AG09319 (cell line): Measurements from ENCODE around the gene LMO7.

Experiments
- DNase-seq: peaks from one replicate; pipeline ENCODE4 v3.0.0-alpha.2; 2010; ENCODE audit warnings: low read depth; ENCODE audit errors: extremely low read depth
- TF ChIP-seq, protein P1 (sequence below): IDR thresholded peaks from 2 replicates; pipeline ENCODE4 v1.5.1; 2011; ENCODE audit warnings: low read depth, mild to moderate bottlenecking, inconsistent platforms, low read length, moderate library complexity

LMO7 gene

DNA sequence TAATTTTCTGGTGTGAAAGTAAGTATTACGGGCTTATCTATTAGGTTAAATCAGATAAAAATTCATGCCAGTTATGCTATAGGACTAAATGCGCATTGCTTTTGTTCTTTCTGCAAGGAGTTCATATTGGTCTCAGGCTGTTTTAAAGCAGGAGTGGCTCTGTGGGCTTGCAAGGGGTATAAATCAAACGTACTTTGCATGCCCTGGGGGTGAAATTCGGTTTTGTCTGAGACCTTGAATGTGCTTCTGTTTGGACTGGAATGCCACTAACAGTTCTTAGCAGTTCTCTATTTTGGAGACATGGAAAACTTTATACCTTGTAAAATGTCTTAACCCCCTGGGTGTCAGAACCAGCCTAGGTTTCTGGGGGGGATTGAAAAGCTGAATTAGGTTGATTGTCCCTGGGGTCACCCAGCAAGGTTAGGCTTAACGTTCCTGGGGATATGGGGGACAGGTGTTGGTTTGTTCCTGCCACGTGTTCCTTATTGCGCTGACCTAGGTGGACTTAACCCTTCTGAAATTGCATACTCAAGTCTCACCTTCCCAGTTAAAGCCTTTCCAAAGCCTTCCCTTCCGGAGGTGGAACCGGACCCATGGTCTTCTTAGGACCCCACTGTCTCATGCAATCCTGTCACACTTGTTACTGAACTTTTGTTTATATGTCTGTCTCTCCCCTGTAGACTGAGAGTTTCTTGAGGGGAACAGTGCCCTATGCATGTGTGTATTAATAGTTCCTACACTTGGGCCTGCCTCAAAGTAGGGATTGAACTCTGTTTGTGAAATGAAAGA lies 182.2 kb downstream of the LMO7 start:
- DNase-seq = no peak
- TF ChIP-seq, protein P1, sequence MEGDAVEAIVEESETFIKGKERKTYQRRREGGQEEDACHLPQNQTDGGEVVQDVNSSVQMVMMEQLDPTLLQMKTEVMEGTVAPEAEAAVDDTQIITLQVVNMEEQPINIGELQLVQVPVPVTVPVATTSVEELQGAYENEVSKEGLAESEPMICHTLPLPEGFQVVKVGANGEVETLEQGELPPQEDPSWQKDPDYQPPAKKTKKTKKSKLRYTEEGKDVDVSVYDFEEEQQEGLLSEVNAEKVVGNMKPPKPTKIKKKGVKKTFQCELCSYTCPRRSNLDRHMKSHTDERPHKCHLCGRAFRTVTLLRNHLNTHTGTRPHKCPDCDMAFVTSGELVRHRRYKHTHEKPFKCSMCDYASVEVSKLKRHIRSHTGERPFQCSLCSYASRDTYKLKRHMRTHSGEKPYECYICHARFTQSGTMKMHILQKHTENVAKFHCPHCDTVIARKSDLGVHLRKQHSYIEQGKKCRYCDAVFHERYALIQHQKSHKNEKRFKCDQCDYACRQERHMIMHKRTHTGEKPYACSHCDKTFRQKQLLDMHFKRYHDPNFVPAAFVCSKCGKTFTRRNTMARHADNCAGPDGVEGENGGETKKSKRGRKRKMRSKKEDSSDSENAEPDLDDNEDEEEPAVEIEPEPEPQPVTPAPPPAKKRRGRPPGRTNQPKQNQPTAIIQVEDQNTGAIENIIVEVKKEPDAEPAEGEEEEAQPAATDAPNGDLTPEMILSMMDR = no peak

DNA sequence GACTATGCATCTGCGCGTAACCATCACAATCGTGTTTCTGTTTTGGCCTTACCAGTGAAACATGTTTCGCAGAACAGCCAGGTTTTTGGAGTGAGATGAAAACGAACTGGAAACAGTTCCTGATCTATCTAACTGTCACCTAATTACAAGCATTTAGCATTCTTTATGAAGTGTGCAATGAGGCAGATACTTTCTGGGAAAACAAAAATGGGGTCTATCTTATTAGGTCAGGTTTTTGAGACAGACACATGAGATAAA lies 182.8 kb downstream of the LMO7 start:
- TF ChIP-seq, protein P1 = no peak
- no peak for DNase-seq

DNA sequence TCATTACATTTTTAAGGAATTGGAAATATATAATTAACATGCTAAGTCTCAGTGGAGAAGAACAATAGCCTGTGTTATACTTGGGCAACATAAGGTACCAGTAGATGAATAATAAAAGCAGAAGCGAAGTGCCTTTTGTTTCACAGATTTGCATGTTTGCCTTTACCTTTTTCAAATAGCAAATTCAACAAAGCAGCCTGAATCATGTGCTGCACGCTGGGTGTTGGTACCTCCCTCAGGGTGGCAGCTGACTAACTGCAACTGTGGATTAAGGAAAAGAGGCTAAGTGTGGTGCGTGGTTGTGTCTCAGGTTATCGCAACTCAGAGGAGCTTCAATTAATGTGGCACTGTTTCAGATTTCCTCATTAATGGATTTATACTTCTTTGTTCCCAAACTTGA lies 189.0 kb downstream of the LMO7 start:
- no peak for DNase-seq
- TF ChIP-seq, protein P1 = no peak

DNA sequence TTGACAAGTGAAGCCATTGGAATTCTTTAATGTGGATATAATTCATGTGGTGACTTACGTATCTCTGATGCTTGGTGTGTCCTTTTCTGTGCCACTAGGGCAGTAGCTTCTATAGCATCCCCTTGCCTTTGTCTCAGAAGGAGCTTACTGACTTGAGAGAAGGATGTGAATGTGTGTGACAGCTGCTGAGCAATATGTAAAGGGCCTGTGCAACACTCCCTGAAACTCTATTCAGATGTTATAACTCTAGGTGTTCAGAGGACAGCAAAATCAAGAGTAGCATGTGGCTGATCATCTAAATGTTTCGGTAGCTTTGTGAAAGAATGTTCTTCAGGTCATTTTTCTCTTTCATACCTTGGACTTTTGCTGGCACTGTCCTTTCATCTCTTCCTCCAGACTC lies 189.5 kb downstream of the LMO7 start:
- DNase-seq = no peak
- TF ChIP-seq, protein P1 = no peak

DNA sequence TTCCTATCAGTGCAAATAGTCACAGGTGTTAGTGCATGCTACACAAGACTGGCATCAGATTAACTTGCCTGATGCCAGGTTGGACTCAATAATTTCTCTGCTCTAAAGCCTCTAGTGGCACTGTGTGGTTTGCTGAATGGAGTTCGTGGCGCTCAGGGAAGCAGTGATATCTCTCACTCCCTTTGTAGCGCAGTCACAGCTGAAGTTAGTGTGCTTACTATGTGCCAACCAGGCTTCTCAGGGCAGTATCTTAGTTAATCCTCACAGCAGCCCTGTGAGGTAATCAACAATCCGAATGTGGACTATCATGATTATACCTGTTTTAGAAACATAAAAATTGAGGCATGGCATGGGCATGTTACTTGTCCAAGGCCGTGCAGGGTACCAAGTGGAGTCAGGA lies 190.3 kb downstream of the LMO7 start:
- DNase-seq = no peak
- TF ChIP-seq, protein P1 = no peak

DNA sequence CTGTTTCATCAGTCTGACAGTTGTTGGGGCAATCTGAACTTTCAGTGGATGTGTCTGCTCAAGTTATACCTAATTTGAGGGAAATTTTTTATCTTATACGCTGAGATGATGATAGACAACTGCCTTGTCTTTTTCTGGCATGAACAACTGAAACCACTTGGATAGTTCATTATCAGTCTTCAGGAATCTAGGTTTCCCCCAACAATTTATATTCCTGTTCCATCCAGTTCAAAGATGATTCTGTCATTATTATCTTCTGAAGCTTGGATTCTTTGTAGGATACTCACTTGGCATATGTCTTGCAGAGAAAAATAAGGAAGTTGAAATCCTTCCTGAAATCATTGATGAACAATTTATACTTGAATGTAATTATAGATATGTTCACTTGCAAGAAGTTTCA lies 193.7 kb downstream of the LMO7 start:
- no peak for DNase-seq
- TF ChIP-seq, protein P1 = no peak

DNA sequence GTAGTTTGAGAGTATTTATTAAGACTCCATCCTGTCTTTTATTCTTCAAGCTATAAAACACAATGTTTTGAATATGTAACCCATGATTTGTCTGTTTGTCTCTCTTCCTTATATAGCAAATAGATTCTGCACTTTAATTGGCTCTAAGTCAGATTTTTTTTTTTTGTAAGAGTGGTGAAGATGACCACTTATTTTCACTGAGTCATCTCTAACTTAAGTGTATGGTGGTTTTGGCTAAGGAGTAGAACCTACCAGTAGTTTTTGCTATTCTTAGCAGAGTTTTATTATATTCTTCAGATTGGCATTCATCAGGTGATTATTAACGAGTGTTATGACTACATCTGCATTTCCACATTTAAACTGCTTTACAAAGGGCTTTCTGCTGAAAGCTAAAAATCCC lies 194.7 kb downstream of the LMO7 start:
- TF ChIP-seq, protein P1 = no peak
- no peak for DNase-seq
